K562 (cell line): ENCODE measurements around the gene PRELID2. TPM values are rescaled to one million over a fixed set of nuclear protein-coding genes. Genes with fewer than 3 reads are reported as not detected.

Experiments used
- ATAC-seq: fragments of 200-7000 bp; cut with Tn5 transposase; 3 replicates; pipeline ENCODE4 v1.9.1; 2020; ENCODE audit warnings: moderate library complexity
- BruUV-seq: library from RNA; stranded (reverse); fragments of 400-500 nt; replicated peaks from 2 replicates; lab custom pipeline; 2021; lab: Mats Ljungman, UMichigan
- CTCF ChIA-PET: fragments of 300-600 bp; formaldehyde crosslinking; extraction: SDS; loops from one replicate; lab custom pipeline; 2021; ENCODE audit warnings: low intra/inter-chr PET ratio; lab: Yijun Ruan, JAX
- POLR2A ChIA-PET: fragments of 300-600, 350-650 bp; sonication (Branson Sonifier 250); formaldehyde crosslinking; extraction: SDS; loops from one replicate; lab custom pipeline; 2021; ENCODE audit warnings: antibody characterized with exemption, inconsistent platforms; lab: Yijun Ruan, JAX
- DNase-seq, 4 experiments: peaks; one replicate each; pipeline versions ENCODE4 v3.0.0 to v3.0.0-alpha.2; 2011 to 2018; ENCODE audit warnings: low spot score in 3 of 4, mixed read lengths in 3 of 4; ENCODE audit errors: extremely low read depth in 1 of 4
- FAIRE-seq: peaks from 2 replicates; lab custom pipeline; 2011; peaks lifted over from hg19 to GRCh38; lab: Jason Lieb, UNC
- H2AFZ ChIP-seq: 2 replicates; pipeline ENCODE4 v1.6.0; 2011; ENCODE audit warnings: low read depth, low read length, control low read depth, inconsistent platforms
- H3K27ac ChIP-seq: fragments of 200-600 bp; 3 replicates; pipeline ENCODE4 v1.8.0; 2011; ENCODE audit warnings: low read depth, mild to moderate bottlenecking, control low read depth, inconsistent platforms, low read length, moderate library complexity, mixed read lengths; ENCODE audit errors: extremely low read depth
- H3K27me3 ChIP-seq, 2 experiments: fragments of 300-600 bp in 1 of 2; 2 replicates in 1 of 2; 3 replicates in 1 of 2; pipeline versions ENCODE4 v1.6.0 to v1.8.0; 2011; ENCODE audit warnings: inconsistent platforms in 2 of 2, low read length in 2 of 2, mild to moderate bottlenecking in 1 of 2, mixed read lengths in 1 of 2, moderate library complexity in 1 of 2; ENCODE audit not compliant: control insufficient read depth in 2 of 2, insufficient read depth in 2 of 2
- H3K36me3 ChIP-seq: fragments of 300-600 bp; 3 replicates; pipeline ENCODE4 v1.8.0; 2011; ENCODE audit warnings: mild to moderate bottlenecking, low read length, inconsistent platforms; ENCODE audit not compliant: control insufficient read depth, insufficient read depth
- H3K4me1 ChIP-seq, 2 experiments: fragments of 200-600 bp in 1 of 2; replicated peaks in 1 of 2; 2 replicates in 1 of 2; 3 replicates in 1 of 2; pipeline versions ENCODE4 v1.5.1 to v1.8.0; 2011; ENCODE audit warnings: inconsistent platforms in 2 of 2, low read length in 2 of 2, mild to moderate bottlenecking in 1 of 2, mixed read lengths in 1 of 2, moderate library complexity in 1 of 2; ENCODE audit not compliant: control insufficient read depth in 2 of 2, insufficient read depth in 2 of 2
- H3K4me2 ChIP-seq: 2 replicates; pipeline ENCODE4 v1.6.1; 2011; ENCODE audit warnings: low read length, control low read depth, inconsistent platforms, mixed read lengths; ENCODE audit not compliant: insufficient read depth
- H3K4me3 ChIP-seq: fragments of 200-600 bp; sonication (generic), shearing (Covaris generic); 2 replicates; pipeline ENCODE4 v1.5.1; 2016; ENCODE audit warnings: control low read depth, inconsistent platforms
- H3K79me2 ChIP-seq: fragments of 200-600 bp; 3 replicates; pipeline ENCODE4 v1.8.0; 2011; ENCODE audit warnings: low read length, inconsistent platforms; ENCODE audit not compliant: control insufficient read depth, insufficient read depth
- H3K9ac ChIP-seq, 2 experiments: 2 replicates each; pipeline versions ENCODE4 v1.6.0 to v1.6.1; 2011; ENCODE audit warnings: low read depth in 2 of 2, low read length in 2 of 2, control low read depth in 1 of 2, inconsistent platforms in 1 of 2, mild to moderate bottlenecking in 1 of 2, mixed read lengths in 1 of 2; ENCODE audit not compliant: insufficient read depth in 1 of 2
- H3K9me1 ChIP-seq: one replicate; pipeline ENCODE4 v1.6.0; 2011; ENCODE audit warnings: inconsistent platforms, mild to moderate bottlenecking, low read length, moderate library complexity; ENCODE audit not compliant: control insufficient read depth, insufficient read depth
- H3K9me3 ChIP-seq: replicated peaks from 2 replicates; pipeline ENCODE4 v1.5.1; 2011; ENCODE audit warnings: low read depth, low read length, inconsistent platforms; ENCODE audit not compliant: control insufficient read depth, insufficient read depth
- H4K20me1 ChIP-seq: replicated peaks from 2 replicates; pipeline ENCODE4 v1.6.1; 2011; ENCODE audit warnings: low read length, inconsistent platforms, mixed read lengths; ENCODE audit not compliant: control insufficient read depth, insufficient read depth
- BRF1 ChIP-seq: IDR thresholded peaks from 3 replicates; pipeline ENCODE4 v1.6.1; 2011; ENCODE audit warnings: borderline replicate concordance, mild to moderate bottlenecking; ENCODE audit not compliant: insufficient read length; ENCODE audit errors: extremely low read depth
- CREM ChIP-seq: IDR thresholded peaks from 2 replicates; pipeline ENCODE4 v1.6.1; 2014; ENCODE audit warnings: antibody characterized with exemption, low read depth
- DPF2 ChIP-seq: fragments of 450-650 bp; IDR thresholded peaks from 2 replicates; pipeline ENCODE4 v1.6.1; 2016
- HDGF ChIP-seq: fragments of 450-650 bp; IDR thresholded peaks from 2 replicates; pipeline ENCODE4 v1.6.1; 2016
- ZFP30 ChIP-seq: fragments of 250-450 bp; sonication (Bioruptor Pico); IDR thresholded peaks from 2 replicates; pipeline ENCODE4 v1.8.0; 2022; ENCODE audit warnings: moderate library complexity, mild to moderate bottlenecking, inconsistent platforms, borderline replicate concordance
- ZNF134 ChIP-seq: fragments of 250-450 bp; sonication (Bioruptor Pico); conservative IDR thresholded peaks from 2 replicates; pipeline ENCODE4 v1.4.0; 2020
- ZNF274 ChIP-seq: IDR thresholded peaks from 2 replicates; pipeline ENCODE4 v1.6.1; 2011; ENCODE audit warnings: low read depth, mild to moderate bottlenecking, low read length, moderate library complexity, borderline replicate concordance
- ZNF592 ChIP-seq: fragments of 450-650 bp; IDR thresholded peaks from 2 replicates; pipeline ENCODE4 v1.6.1; 2017; ENCODE audit warnings: antibody characterized with exemption, mild to moderate bottlenecking
- WGBS: fragments of 100-300 bp; shearing (Covaris generic); methylation state at CpG from one replicate; pipeline ENCODE4 v1.1.6; 2016; ENCODE audit warnings: low coverage, mixed read lengths; ENCODE audit not compliant: insufficient coverage; ENCODE audit errors: missing lambda C conversion rate; 5-methylcytosine and 5-hydroxymethylcytosine counted together
- in situ Hi-C: fragments of 300-500 bp; cut with MboI; formaldehyde crosslinking; loops from 4 replicates; pipeline ENCODE4 v1.15.0; 2018; ENCODE audit warnings: inconsistent platforms, mixed read lengths
- intact Hi-C: fragments of 100-400 bp; cut with micrococcal nuclease; formaldehyde crosslinking; loops from 2 replicates; pipeline ENCODE4 v1.14.2; 2022
- polyA plus RNA-seq, 8 experiments: library from polyadenylated mRNA; depleted of rRNA in 4 of 8; stranded (reverse) in 5 of 8; unstranded in 3 of 8; fragments of >200 nt; fragmentation: Nextera tagmentation in 2 of 8; fragmentation: Illumina TruSeq in 1 of 8; extraction: Ambion mirVana in 2 of 8; extraction: Trizol in 1 of 8; gene quantifications; 2 replicates each; pipeline versions ENCODE4 v1.2.1 to v1.2.3, GENCODE V29; 2011 to 2014; ENCODE audit warnings: inconsistent platforms in 1 of 8, missing spikeins in 1 of 8
- total RNA-seq, 7 experiments: library from RNA; depleted of rRNA in 6 of 7; stranded (reverse); fragments of >200 nt in 6 of 7; fragmentation: Illumina TruSeq in 2 of 7; extraction: Trizol in 2 of 7; gene quantifications; 2 replicates each; pipeline versions ENCODE4 v1.2.1 to v1.2.3, GENCODE V29; 2011 to 2021; ENCODE audit warnings: low replicate concordance in 1 of 7
- TF ChIP-seq, protein P1 (sequence below), 2 experiments: IDR thresholded peaks; 2 replicates each; pipeline ENCODE4 v1.6.1; 2012; ENCODE audit warnings: improper control_type of control experiment in 2 of 2, low read depth in 2 of 2, low read length in 2 of 2, borderline replicate concordance in 1 of 2

The PRELID2 gene
- total and polyA plus RNA-seq, 9 of the 15 experiments (the other 6 are each of a cell fraction or from before 2014, with no cell fraction given) = 6.4 to 68.2 (median 28.8) TPM

- no peak within 1 kb of the TSS for H3K4me2 ChIP-seq
- H3K36me3 ChIP-seq = no peaks in the 10 kb centered on the region
- WGBS = 17% methylated on average over 3 of the region's 3 CpGs
- no peaks in the 10 kb centered on the region for H4K20me1 ChIP-seq
- ChIA-PET POLR2A (no interaction called here), CTCF (no interaction called here)
- ATAC-seq (no peak), DNase-seq (no peak), FAIRE-seq (no peak)
- no peaks in the 10 kb centered on the region for H3K79me2 ChIP-seq
- TF ChIP-seq BRF1 = no peak
- no peak for TF ChIP-seq ZFP30 (CRISPR knock-in tag)
- no peak for TF ChIP-seq CREM
- TF ChIP-seq HDGF = no peak
- TF ChIP-seq, protein P1, sequence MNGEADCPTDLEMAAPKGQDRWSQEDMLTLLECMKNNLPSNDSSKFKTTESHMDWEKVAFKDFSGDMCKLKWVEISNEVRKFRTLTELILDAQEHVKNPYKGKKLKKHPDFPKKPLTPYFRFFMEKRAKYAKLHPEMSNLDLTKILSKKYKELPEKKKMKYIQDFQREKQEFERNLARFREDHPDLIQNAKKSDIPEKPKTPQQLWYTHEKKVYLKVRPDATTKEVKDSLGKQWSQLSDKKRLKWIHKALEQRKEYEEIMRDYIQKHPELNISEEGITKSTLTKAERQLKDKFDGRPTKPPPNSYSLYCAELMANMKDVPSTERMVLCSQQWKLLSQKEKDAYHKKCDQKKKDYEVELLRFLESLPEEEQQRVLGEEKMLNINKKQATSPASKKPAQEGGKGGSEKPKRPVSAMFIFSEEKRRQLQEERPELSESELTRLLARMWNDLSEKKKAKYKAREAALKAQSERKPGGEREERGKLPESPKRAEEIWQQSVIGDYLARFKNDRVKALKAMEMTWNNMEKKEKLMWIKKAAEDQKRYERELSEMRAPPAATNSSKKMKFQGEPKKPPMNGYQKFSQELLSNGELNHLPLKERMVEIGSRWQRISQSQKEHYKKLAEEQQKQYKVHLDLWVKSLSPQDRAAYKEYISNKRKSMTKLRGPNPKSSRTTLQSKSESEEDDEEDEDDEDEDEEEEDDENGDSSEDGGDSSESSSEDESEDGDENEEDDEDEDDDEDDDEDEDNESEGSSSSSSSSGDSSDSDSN (IDR thresholded peaks at IDR 0.05; ENCODE audit: borderline replicate concordance in 1 of 2, low read depth in 2 of 2, low read length in 2 of 2) = no peak
- TF ChIP-seq ZNF134 (CRISPR knock-in tag) = no peak
- TF ChIP-seq ZNF274 = no peak
- TF ChIP-seq DPF2 = no peak
- TF ChIP-seq ZNF592 = no peak
- peak within 1 kb of the TSS; percentile 16 for H2AFZ ChIP-seq
- no peaks in the 10 kb centered on the region for H3K9me3 ChIP-seq
- intact Hi-C loops = no loop called here
- no peaks in the 10 kb centered on the region for H3K9me1 ChIP-seq
- H3K4me3 ChIP-seq = no peak within 1 kb of the TSS
- H3K27ac ChIP-seq = no peak within 1 kb of the TSS
- no TSS peak for BruUV-seq
- no peaks in the 10 kb centered on the region; a peak in 1 of 5 replicates for H3K4me1 ChIP-seq
- H3K27me3 ChIP-seq = no peaks in the 10 kb centered on the region
- in situ Hi-C loops = no loop called here
- H3K9ac ChIP-seq = no peak within 1 kb of the TSS
Measured at GRCh38 chr5:145872914-145873313, 37.8 kb upstream of the PRELID2 start, which contains the start of gene GRXCR2. GRXCR2 (minus strand) TSS chr5:145873014; CDS start chr5:145872968, 46 bp downstream.
